HUES48 (cell line): Measurements from ENCODE around the gene SULT1C3.

Experiments used
- H3K27ac ChIP-seq: one replicate; pipeline ENCODE4 v1.7.0; 2013; ENCODE audit warnings: low read depth, low read length, inconsistent platforms
- H3K27me3 ChIP-seq: 2 replicates; pipeline ENCODE4 v1.6.1; 2013; ENCODE audit warnings: mild to moderate bottlenecking, low read length; ENCODE audit not compliant: control insufficient read depth, insufficient read depth
- H3K36me3 ChIP-seq: 2 replicates; pipeline ENCODE4 v1.6.1; 2013; ENCODE audit warnings: low read length; ENCODE audit not compliant: control insufficient read depth, insufficient read depth
- H3K4me1 ChIP-seq: 2 replicates; pipeline ENCODE4 v1.6.1; 2013; ENCODE audit warnings: mild to moderate bottlenecking, low read length; ENCODE audit not compliant: control insufficient read depth, insufficient read depth
- H3K4me3 ChIP-seq: 2 replicates; pipeline ENCODE4 v1.5.1; 2013; ENCODE audit warnings: mild to moderate bottlenecking, low read depth, low read length
- H3K9ac ChIP-seq: 2 replicates; pipeline ENCODE4 v1.6.1; 2013; ENCODE audit warnings: mild to moderate bottlenecking, low read depth, low read length, moderate library complexity
- H3K9me3 ChIP-seq: 2 replicates; pipeline ENCODE4 v1.6.1; 2013; ENCODE audit warnings: low read length; ENCODE audit not compliant: control insufficient read depth, insufficient read depth

The SULT1C3 gene

DNA sequence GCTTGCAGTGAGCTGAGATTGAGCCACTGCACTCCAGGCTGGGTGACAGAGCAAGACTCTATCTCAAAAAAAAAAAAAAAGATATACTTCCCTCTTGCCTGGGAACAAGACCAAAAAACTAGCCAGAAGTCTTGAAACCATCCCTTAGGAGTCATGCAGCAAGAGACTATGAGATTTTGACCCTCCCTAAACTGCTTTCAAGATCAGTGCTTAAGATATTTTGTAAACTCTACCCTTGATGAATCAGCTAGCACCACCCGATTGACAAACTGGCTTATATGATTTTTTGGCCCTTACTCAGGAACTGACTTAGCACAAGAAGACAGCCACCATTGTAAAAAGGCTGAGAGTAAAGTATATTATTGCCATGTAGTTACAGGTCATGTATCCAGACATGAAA lies 3.8 kb downstream of the SULT1C3 start:
- H3K27me3 ChIP-seq, result no peaks in the 10 kb centered on the region
- no peaks in the 10 kb centered on the region for H3K36me3 ChIP-seq
- H3K27ac ChIP-seq, result no peak overlapping the region
- H3K9me3 ChIP-seq, result peaks cover 41% of the 10 kb centered on the region
- no peak overlapping the region for H3K4me3 ChIP-seq
- no peaks in the 10 kb centered on the region for H3K4me1 ChIP-seq
- H3K9ac ChIP-seq, result no peak overlapping the region

DNA sequence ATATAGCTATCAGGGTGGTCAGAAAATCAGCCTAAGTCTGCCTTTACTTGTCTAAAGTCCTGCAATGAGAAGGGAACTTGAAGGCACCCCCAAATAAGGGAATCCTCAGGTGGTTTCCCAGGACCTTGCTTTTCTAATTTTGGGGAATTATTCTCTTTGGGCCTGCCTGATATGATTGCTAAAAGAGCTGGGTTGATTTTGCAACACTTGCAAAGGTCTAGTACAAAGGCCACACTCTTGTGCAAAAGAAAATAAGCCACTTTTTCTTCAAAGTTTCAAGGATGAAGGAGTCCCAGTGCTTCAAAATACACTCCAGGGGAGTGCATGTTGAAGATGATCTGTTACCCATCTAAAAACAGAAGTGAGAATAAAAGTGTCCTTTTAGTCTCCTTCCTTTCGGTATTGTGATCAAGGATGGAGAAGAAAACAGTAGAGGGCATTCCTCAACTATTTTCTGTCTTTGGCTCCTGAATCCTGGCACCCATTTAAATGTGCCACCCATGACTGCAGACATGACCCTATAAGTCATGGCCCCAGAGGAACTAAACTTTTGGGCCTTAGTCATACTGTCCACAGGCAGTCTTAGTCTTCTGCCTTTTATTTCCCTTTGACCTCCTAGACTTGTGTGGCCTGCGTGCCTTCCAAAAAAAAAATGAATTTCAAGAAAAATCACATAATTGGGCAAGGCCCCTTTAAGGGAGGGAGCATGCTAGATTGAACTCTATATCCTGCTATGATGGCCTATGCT lies 5.1 kb downstream of the SULT1C3 start:
- H3K27me3 ChIP-seq, result no peaks in the 10 kb centered on the region
- H3K9ac ChIP-seq, result no peak overlapping the region
- no peaks in the 10 kb centered on the region for H3K36me3 ChIP-seq
- H3K4me3 ChIP-seq, result no peak overlapping the region
- peaks cover 38% of the 10 kb centered on the region for H3K9me3 ChIP-seq
- no peak overlapping the region for H3K27ac ChIP-seq
- no peaks in the 10 kb centered on the region for H3K4me1 ChIP-seq

DNA sequence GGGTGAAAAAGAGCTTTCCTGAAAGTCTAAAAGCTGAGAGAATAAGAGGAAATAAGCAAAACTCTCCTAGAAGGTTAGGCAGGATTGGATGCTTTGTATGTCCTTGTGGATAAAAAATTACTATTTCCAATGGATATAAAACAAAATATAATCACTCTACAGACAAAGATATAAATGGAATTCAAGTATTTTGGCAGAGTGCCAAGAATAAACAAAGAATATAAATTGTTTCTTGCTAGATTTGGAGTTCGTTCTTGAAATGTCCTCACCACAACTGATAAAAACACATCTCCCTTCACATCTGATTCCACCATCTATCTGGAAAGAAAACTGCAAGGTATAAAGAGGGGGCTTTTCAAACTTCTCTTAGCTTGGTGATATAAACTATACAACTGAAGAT lies 13.3 kb downstream of the SULT1C3 start:
- no peak overlapping the region for H3K4me3 ChIP-seq
- no peak overlapping the region for H3K9ac ChIP-seq
- no peaks in the 10 kb centered on the region for H3K36me3 ChIP-seq
- no peak overlapping the region for H3K27ac ChIP-seq
- no peaks in the 10 kb centered on the region for H3K4me1 ChIP-seq
- no peaks in the 10 kb centered on the region for H3K9me3 ChIP-seq
- no peaks in the 10 kb centered on the region for H3K27me3 ChIP-seq

DNA sequence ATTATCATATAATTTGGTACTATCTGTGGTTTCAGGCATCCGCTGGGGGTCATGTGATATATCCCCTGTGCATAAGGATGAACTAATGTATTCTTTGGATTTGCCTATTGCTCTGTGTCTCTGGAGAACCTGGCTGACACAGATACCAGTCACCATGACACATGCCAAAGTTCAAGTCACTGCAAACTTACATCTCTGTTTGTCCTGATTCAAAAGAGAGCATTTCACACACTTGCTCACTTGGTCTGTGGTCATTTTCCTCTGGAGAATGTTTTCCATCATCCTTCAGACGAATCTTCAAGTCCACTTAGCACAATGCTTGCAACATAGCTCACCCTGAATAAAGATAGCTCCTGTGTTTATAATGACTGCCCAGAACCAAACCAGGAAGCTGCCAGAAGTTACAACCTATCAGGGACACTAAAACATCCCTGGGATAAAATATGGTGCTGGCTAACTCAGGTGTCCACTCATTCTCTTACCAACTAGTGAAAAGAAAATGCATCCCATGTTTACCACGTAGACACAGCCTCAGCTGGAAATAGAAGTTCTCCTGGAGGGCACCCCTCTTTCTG lies 18.1 kb downstream of the SULT1C3 start:
- Histone ChIP-seq H3K9ac (no peak overlapping the region), H3K27ac (no peak overlapping the region), H3K4me3 (no peak overlapping the region), H3K4me1 (no peaks in the 10 kb centered on the region), H3K9me3 (peaks cover 9% of the 10 kb centered on the region; the same call in 1 of the 2 replicates), H3K36me3 (no peaks in the 10 kb centered on the region), H3K27me3 (no peaks in the 10 kb centered on the region)

DNA sequence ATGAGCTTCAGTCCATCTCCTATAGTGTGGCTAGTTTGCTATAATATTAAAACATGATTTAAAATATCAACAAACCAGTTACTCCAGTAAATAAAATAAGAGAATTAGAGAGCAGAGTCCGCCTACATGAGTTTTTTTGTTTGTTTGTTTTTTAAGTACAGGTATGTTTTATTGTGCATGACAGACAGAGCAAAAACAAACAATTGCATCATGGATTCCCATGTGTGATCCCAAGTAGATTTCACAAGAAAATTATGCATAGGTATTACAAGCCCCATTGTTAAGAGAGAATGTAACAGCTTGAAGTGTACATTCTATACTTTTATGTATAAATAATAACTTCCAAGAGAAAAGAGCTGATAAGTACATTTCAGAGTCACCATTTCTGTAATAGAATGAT lies 21.0 kb downstream of the SULT1C3 start:
- H3K9ac ChIP-seq, result no peak overlapping the region
- peaks cover 9% of the 10 kb centered on the region; the same call in 1 of the 2 replicates for H3K9me3 ChIP-seq
- H3K4me3 ChIP-seq, result no peak overlapping the region
- H3K36me3 ChIP-seq, result no peaks in the 10 kb centered on the region
- no peak overlapping the region for H3K27ac ChIP-seq
- H3K4me1 ChIP-seq, result peaks cover 9% of the 10 kb centered on the region; the same call in 1 of the 2 replicates
- no peaks in the 10 kb centered on the region for H3K27me3 ChIP-seq

DNA sequence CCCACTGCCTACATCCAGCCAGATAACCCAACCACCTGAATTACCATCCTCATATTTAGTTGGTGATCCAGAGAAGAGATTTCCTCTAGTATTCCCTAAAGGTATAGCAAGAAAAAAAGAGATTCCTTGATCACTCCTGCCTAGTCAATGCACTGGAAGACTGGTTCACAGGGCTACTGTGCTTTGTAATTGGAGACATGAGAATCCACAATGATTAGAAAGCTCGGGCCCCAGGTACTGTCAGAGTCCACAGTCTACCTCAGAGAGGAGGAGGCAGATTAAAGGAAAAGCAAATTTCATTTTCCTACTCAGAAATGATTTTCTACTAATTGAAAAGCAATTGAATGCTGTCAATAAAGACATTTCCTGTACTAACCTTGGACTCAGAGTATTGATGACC lies 22.3 kb downstream of the SULT1C3 start:
- Histone ChIP-seq H3K4me1 (peaks cover 9% of the 10 kb centered on the region; the same call in 1 of the 2 replicates), H3K4me3 (no peak overlapping the region), H3K9ac (no peak overlapping the region), H3K27ac (no peak overlapping the region), H3K9me3 (peaks cover 9% of the 10 kb centered on the region; the same call in 1 of the 2 replicates), H3K36me3 (no peaks in the 10 kb centered on the region), H3K27me3 (no peaks in the 10 kb centered on the region)

DNA sequence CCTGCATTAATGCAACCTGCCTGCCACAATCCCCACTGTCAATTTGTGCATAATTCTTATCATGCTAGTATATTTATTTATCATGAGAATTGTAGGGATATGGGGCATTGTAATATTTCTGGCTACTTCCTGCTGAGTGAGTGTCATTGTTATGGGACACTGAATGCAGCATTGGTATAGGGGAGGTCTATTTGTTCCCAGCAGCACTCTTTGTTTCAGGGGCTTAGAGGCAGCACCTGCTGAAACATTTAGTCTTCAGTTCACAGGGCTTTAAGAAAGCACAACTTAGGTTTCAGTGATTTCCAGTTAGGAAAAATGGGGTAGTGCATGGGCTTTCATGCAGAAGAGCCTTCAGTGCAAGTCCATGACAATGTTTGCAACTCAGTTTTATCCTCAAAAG lies 23.6 kb downstream of the SULT1C3 start:
- Histone ChIP-seq H3K9me3 (peaks cover 9% of the 10 kb centered on the region; the same call in 1 of the 2 replicates), H3K9ac (no peak overlapping the region), H3K27ac (no peak overlapping the region), H3K4me3 (no peak overlapping the region), H3K4me1 (peaks cover 9% of the 10 kb centered on the region; the same call in 1 of the 2 replicates), H3K27me3 (no peaks in the 10 kb centered on the region), H3K36me3 (no peaks in the 10 kb centered on the region)

DNA sequence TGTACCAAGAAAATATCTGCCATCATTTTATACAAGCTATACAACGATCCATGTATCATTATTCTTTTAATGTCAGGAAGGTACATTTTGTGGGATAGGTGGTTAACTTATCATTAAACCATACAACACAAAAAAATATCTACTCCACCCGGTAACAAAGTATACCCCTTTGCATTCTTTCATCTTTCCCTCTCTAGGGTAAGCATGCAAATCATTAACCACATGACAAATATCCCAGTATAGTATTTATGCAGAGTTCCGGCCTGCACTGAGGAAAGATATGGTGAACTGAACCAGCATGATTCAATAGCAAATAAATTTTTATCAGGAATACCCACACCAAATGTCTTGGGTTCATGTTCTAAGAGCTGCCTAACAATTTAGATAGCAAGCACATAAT lies 26.4 kb downstream of the SULT1C3 start:
- H3K4me3 ChIP-seq, result no peak overlapping the region
- no peak overlapping the region for H3K27ac ChIP-seq
- H3K27me3 ChIP-seq, result no peaks in the 10 kb centered on the region

DNA sequence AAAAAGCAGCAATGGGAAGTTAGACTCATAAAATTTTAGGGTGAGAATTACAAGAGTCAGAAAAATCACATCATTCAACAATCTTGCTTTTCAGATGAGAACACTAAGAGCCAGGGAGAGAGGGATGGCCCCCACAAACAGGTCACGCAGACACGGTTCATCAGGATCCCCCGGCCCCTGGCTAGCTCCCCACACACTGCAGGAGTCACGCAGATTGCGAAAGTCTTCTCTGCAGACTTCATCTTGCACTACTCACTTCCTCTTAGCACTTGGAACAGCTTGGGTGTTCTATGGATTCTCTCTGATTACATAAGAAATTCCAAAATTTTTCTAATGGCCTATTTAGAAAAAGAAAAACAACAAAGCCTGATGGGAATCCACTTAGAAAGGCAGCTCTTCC lies 27.3 kb downstream of the SULT1C3 start:
- Histone ChIP-seq H3K9me3 (peaks cover 8% of the 10 kb centered on the region; the same call in 1 of the 2 replicates), H3K4me3 (no peak overlapping the region), H3K9ac (no peak overlapping the region), H3K27ac (no peak overlapping the region), H3K27me3 (no peaks in the 10 kb centered on the region), H3K4me1 (peaks cover 9% of the 10 kb centered on the region; the same call in 1 of the 2 replicates), H3K36me3 (no peaks in the 10 kb centered on the region)

More for the DNA sequence above, 26.4 kb downstream of the SULT1C3 start:
- Histone ChIP-seq H3K36me3 (no peaks in the 10 kb centered on the region), H3K4me1 (peaks cover 9% of the 10 kb centered on the region; the same call in 1 of the 2 replicates), H3K9me3 (peaks cover 9% of the 10 kb centered on the region; the same call in 1 of the 2 replicates), H3K9ac (no peak overlapping the region)

DNA sequence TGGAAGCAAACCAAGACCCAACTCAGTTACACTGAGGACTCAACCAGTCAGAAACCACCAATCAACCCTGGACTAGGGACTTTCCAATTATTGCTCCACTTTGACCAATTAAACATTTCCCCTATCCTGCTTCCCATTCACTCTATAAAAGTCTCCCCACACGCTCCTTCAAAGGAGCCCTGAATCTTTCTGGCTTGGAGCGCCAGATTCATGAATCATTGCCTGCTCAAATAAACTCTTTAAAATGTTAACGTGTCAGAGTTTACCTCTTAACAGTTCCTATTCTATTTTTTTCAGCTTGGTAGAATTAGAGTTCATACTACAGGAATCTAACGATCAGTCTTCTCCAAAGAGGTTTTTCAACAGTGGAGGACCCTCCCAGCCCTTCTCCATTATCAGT lies 28.2 kb downstream of the SULT1C3 start:
- H3K9ac ChIP-seq, result no peak overlapping the region
- no peaks in the 10 kb centered on the region for H3K27me3 ChIP-seq
- H3K4me1 ChIP-seq, result peaks cover 9% of the 10 kb centered on the region; the same call in 1 of the 2 replicates
- no peak overlapping the region for H3K27ac ChIP-seq
- H3K9me3 ChIP-seq, result no peaks in the 10 kb centered on the region
- no peak overlapping the region for H3K4me3 ChIP-seq
- H3K36me3 ChIP-seq, result no peaks in the 10 kb centered on the region

DNA sequence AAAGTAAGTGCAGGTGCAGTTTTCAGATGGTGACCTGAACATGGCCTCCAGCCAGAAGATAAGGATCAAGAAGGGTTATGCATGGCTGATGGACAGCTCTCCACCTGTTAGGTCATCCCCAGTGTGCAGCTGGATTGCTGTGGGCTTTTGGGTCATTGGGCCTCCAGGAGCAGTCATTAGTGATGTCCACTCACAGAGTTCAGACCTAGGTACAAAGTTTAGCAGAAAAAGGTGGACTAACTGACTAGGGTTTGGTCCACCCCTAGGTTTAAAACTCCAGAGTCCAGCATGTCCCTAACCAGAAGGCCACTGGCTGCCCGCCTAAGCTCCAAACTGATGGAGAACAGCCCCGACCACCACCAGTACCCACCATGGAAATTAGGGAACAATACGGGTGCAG lies 30.6 kb downstream of the SULT1C3 start:
- Histone ChIP-seq H3K36me3 (no peaks in the 10 kb centered on the region), H3K9me3 (no peaks in the 10 kb centered on the region), H3K4me1 (no peaks in the 10 kb centered on the region), H3K27ac (no peak overlapping the region), H3K9ac (no peak overlapping the region), H3K27me3 (no peaks in the 10 kb centered on the region), H3K4me3 (no peak overlapping the region)
